CD4-positive, alpha-beta T cell treated with Interleukin-4 for 4 hours (primary cell): ENCODE measurements around the gene N4BP2.
"Not testable (repeated sequence)": the region's sequence is repeated elsewhere in the genome, so short reads cannot be mapped to it uniquely, and the experiment has no call there.

Source experiments
- DNase-seq: peaks from one replicate; pipeline ENCODE4 v3.0.0-alpha.2; 2020

Gene N4BP2

DNA sequence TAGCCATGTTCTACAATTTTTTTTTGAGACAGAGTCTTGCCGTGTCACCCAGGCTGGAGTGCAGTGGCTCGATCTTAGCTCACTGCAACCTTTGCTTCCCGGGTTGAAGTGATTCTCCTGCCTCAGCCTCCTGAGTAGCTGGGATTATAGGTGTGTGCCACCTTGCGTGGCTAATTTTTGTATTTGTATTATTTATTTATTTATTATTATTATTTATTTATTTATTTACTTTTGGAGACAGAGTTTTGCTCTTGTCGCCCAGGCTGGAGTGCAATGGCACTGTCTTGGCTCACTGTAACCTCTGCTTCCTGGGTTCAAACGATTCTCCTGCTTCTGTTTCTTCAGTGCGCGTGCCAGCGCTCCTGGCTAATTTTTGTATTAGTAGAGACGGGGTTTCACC, 36.8 kb downstream of the N4BP2 start:
- not testable (repeated sequence) for DNase-seq

- DNase-seq = no peak
These were observed 42.4 kb downstream of the N4BP2 start for GRCh38 chr4:40099010-40099409.

DNA sequence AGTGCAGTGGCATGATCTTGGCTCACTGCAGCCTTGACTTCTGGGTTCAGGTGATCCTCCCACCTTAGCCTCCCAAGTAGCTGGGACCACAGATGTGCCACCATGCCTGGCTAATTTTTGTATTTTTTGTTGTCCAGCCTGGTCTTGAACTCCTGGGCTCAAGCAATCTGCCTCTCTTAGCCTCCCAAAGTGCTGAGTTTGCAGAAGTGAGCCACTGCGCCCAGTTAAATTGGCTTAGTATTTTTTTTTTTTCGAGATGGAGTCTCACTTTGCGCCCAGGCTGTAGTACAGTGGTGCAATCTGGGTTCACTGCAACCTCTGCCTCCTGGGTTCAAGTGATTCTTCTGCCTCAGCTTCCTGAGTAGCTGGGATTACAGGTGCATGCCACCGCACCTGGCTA, 50.5 kb downstream of the N4BP2 start:
- not testable (repeated sequence) for DNase-seq

DNA sequence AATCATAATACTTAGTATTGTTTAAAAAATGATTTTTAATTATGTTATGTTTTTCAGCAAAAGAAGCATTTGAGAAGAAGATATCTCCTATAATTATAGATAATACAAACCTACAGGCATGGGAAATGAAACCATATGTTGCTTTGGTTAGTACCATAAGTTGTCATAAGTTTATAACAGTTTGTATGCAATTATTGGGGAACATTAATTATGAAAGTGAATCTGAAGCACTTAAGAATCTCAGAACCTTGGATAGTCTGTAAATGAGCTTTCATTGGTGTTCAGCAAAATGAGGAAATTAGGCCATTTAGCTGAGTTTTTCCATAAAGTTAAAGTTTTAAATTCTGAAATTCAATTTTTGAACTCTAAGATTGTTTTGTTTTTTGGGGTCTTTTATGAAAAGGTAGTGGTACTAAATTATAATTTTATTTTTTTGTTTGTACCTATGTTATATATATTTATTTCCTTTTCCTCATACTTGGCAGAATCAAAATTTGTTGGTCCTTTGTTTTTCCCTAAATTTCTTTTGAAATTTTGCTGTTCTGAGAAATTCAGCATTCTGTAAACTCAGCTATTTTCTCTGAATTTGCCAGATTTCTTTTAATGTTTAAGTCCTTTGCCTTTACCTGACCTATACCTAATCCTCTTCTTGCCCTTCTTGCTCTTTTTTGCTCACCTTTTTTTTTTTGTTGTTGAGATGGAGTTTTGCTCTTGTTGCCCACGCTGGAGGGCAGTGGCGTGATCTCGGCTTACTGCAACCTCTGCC, 55.6 kb downstream of the N4BP2 start:
- DNase-seq = no peak

DNA sequence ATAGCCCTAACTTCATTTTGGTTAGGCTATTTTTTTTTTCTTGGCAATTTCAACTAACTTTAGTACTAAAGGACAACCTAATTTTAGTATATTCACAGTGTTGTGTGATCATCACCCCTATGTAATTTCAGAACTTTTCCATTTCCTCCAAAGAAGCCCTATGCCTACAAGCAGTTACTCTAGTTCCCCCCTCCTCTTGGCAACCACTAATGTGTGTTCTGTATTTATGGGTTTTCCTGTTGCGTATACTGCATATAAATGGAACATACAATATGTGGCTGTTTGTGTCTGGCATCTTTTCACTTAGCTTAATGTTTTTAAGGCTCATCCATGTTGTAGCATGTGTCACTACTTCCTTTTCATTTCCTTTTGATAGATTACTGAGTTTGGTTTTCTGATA, 57.6 kb downstream of the N4BP2 start:
- DNase-seq = no peak

GRCh38 chr4:40118861-40119260, 62.2 kb downstream of the N4BP2 start:
- DNase-seq = no peak

DNA sequence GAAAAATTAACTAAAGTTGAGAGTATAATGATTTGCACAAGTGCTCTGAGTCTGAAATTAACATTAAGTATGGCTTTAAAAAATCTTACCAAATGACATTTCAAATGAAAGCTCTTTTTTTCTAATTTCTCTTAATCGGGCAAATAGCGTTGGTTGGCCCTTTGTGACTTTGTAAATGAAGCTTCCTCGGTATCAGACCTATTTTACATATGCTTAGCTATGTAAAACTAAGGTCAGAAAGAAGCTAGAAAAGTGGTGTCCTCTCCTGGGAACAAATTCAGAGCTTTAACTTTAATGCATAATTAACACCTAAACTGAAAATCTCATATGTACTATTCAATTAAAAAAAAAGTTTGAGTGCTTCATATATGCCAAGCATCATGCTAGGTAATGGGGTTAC, 62.7 kb downstream of the N4BP2 start:
- no peak for DNase-seq

DNA sequence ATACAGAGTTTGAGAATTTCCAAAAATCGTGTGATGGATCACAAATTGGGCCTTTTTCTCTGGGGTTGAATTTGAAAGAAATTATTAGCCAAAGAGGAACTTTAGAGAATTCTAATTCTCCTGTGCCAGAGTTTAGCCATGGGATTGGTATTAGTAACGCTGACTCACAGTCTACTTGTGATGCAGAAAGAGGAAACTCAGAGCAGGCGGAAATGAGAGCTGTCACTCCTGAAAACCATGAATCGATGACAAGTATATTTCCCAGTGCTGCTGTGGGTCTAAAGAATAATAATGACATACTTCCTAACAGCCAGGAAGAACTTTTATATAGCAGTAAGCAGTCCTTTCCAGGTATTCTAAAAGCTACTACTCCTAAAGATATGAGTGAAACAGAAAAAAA, 64.9 kb downstream of the N4BP2 start:
- peak; percentile 12 for DNase-seq

GRCh38 chr4:40122941-40123340, 66.3 kb downstream of the N4BP2 start:
- DNase-seq = no peak

DNA sequence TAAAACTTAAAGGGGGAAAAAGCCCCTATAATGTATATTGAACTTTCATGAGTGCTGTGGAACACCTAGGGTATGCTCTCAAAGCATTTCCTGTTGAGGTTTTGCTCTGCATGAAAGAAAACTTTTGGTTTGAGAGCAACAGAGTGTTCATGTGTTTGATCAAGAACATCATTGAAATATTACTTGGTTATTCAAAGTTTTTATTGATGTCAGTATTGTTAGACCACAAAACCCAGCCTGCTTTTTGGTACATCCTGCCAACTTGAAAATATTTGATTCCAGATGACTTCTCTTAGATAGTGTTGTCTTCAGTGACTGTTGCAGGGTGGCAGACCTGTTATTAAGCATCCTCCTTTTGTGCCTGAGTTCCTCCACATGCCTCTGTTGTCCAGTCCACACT, 68.0 kb downstream of the N4BP2 start:
- peak; percentile 41 for DNase-seq

- DNase-seq = no peak
These were observed 73.9 kb downstream of the N4BP2 start for GRCh38 chr4:40130401-40131036.

DNA sequence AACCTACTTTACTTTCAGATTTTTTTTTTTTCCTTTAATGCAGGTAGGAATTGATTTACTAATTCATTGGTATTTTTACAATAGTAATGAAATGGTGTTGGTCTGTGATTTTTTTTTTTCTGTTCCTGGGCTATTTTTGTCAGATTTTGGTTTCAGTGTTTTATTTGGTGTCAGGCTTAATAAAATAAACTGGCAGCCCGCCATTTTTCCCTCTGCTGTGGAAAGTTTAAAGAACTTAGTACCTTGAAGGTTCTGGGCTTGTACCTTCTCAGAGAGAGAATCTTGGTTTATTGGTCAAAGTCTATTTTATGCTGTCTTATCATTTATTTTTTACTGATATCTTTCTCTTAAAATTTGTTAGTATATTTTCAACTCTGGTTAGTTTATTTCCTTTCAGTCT, 76.2 kb downstream of the N4BP2 start:
- DNase-seq = no peak

- no peak for DNase-seq
These were observed 77.7 kb downstream of the N4BP2 start for GRCh38 chr4:40134206-40134917.

GRCh38 chr4:40136202-40136601, 79.6 kb downstream of the N4BP2 start:
- DNase-seq = not testable (repeated sequence)

GRCh38 chr4:40140196-40140595, 83.5 kb downstream of the N4BP2 start:
- DNase-seq = no peak

- DNase-seq = not testable (repeated sequence)
These were observed 83.9 kb downstream of the N4BP2 start for GRCh38 chr4:40140597-40140996.

DNA sequence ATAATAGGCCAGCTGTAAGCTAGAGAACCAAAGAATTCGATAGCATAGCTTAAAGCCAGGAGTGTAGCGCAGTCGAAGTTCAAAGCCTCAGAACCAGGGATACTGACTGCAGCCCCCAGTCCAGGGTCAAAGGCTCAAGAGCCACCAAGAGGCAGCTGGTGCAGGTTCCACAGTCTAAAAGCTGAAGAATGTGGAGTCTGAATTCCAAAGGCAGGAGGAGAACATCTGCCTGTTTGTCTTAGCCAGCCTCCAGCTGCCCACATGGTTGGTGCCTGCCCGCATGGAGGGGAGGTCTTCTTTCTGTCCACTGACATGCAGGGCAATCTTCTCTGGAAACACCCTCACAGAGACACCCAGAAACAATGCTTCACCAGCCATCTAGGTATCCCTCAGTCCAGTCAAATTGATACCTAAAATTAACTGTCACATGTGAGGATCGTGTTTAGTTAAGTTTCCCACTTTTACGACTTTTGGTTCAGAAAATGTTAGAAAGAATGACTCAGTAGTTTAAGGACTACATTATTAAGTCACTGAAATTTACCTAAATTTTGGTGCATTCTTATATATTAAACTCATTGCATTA, 87.4 kb downstream of the N4BP2 start:
- DNase-seq = no peak

GRCh38 chr4:40144716-40145115, 88.1 kb downstream of the N4BP2 start:
- DNase-seq = no peak

DNA sequence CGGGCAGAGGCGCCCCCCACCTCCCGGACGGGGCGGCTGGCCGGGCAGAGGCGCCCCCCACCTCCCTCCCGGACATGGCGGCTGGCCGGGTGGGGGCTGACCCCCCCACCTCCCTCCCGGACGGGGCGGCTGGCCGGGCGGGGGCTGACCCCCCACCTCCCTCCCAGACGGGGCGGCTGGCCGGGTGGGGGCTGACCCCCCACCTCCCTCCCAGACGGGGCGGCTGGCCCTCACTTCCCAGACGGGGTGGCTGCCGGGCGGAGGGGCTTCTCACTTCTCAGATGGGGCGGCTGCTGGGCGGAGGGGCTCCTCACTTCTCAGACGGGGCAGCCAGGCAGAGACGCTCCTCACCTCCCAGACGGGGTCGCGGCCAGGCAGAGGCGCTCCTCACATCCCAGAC, 90.8 kb downstream of the N4BP2 start:
- not testable (repeated sequence) for DNase-seq

GRCh38 chr4:40149960-40150385, 93.3 kb downstream of the N4BP2 start:
- peak; percentile 84 for DNase-seq

DNA sequence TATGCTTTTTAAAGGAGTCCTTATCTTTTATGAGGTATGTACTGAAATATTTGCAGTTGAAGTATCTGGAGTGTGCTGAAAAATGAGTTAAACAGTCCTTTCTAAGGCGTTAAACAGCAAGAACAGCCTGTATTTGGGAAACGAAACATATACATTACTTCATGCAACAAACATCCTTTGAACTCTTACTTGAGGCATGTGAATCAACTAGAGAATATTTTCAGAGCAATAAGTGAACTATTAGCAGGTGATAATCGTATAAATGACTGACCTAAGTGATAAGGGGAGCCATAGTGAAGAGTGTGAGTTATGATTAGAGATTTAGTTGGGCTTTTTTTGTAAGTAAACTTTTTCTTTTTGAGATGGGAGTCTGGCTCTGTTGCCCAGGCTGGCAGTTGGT, 94.3 kb downstream of the N4BP2 start:
- DNase-seq = no peak

DNA sequence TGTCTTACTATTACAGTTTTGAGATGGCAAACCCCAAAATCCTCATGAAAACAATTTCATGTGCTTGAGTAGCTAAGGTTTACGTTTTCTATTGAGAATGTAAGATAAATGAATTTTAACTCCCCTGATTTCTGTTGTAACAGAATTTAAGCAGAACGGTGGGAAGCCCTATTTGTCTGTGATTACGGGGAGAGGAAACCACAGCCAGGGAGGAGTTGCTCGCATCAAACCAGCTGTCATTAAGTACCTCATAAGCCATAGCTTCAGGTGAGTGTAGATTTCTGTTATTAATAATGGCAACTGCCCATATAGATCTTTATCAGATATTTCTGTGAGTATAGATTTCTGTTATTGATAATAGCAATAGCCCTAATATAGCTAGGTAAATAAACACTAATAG, 96.0 kb downstream of the N4BP2 start:
- DNase-seq = peak; percentile 63

- no peak for DNase-seq
These were observed 100.8 kb downstream of the N4BP2 start for GRCh38 chr4:40157436-40157835.

GRCh38 chr4:40160258-40160657, 103.6 kb downstream of the N4BP2 start:
- no peak for DNase-seq
